SK-N-MC (cell line): ENCODE results near the gene GNG13.

Experiments
- EZH2 ChIP-seq: fragments of 200-600 bp; sonication (generic); IDR thresholded peaks from one replicate; pipeline ENCODE4 v1.6.1; 2017; ENCODE audit warnings: antibody characterized with exemption
- FOXP2 ChIP-seq: optimal IDR thresholded peaks from 2 replicates; pipeline ENCODE3; 2011; ENCODE audit warnings: mild to moderate bottlenecking, moderate library complexity; ENCODE audit not compliant: insufficient read depth; ENCODE audit errors: extremely low read length, control extremely low read depth
- POLR2AphosphoS5 ChIP-seq: IDR thresholded peaks from 2 replicates; pipeline ENCODE4 v1.6.1; 2012; ENCODE audit warnings: mild to moderate bottlenecking, low read depth, low read length, borderline replicate concordance

- TF ChIP-seq POLR2AphosphoS5 = no peak
- no peak for TF ChIP-seq EZH2
- no peak for TF ChIP-seq FOXP2
Observed at GRCh38 chr16:780296-780695, 20.2 kb downstream of the GNG13 start.
